ENCODE results near the gene ALDH3B2.
"Not testable (repeated sequence)": the region's sequence is repeated elsewhere in the genome, so short reads cannot be mapped to it uniquely, and the experiment has no call there.

Gene ALDH3B2

GRCh38 chr11:67685641-67686332 lies 11.4 kb upstream of the ALDH3B2 start:
- DNase-seq (ENCODE audit: low spot score) = not testable (repeated sequence)

GRCh38 chr11:67682126-67683034 lies 8.0 kb upstream of the ALDH3B2 start:
- not testable (repeated sequence) for DNase-seq (ENCODE audit: low spot score)

- no peak for DNase-seq (ENCODE audit: low spot score)
These were observed 6.5 kb upstream of the ALDH3B2 start for GRCh38 chr11:67680696-67681470.

- DNase-seq (ENCODE audit: low spot score) = no peak
These were observed 780 bp upstream of the ALDH3B2 start for GRCh38 chr11:67675058-67675747.

GRCh38 chr11:67673902-67674301 lies 521 bp downstream of the ALDH3B2 start:
- no peak for DNase-seq (ENCODE audit: low spot score)

GRCh38 chr11:67673358-67673757 lies 1.1 kb downstream of the ALDH3B2 start:
- no peak for DNase-seq (ENCODE audit: low spot score)

- DNase-seq (ENCODE audit: low spot score) = no peak
These were observed 3.3 kb downstream of the ALDH3B2 start for GRCh38 chr11:67671211-67671520.

GRCh38 chr11:67670316-67671210 lies 3.9 kb downstream of the ALDH3B2 start:
- no peak for DNase-seq (ENCODE audit: low spot score)

- DNase-seq (ENCODE audit: low spot score) = no peak
These were observed 6.3 kb downstream of the ALDH3B2 start for GRCh38 chr11:67668192-67668551.

- no peak for DNase-seq (ENCODE audit: low spot score)
These were observed 6.8 kb downstream of the ALDH3B2 start for GRCh38 chr11:67667490-67668191.

GRCh38 chr11:67666676-67667489 lies 7.5 kb downstream of the ALDH3B2 start:
- no peak for DNase-seq (ENCODE audit: low spot score)

GRCh38 chr11:67666303-67666645 lies 8.1 kb downstream of the ALDH3B2 start:
- no peak for DNase-seq (ENCODE audit: low spot score)

- DNase-seq (ENCODE audit: low spot score) = peak; percentile 28
These were observed 8.7 kb downstream of the ALDH3B2 start for GRCh38 chr11:67665541-67666302.

- DNase-seq (ENCODE audit: low spot score) = no peak
These were observed 9.5 kb downstream of the ALDH3B2 start for GRCh38 chr11:67664696-67665540.

- DNase-seq (ENCODE audit: low spot score) = no peak
These were observed 10.2 kb downstream of the ALDH3B2 start for GRCh38 chr11:67664213-67664585.

- no peak for DNase-seq (ENCODE audit: low spot score)
These were observed 10.8 kb downstream of the ALDH3B2 start for GRCh38 chr11:67663532-67664212.

GRCh38 chr11:67662835-67663531 lies 11.4 kb downstream of the ALDH3B2 start:
- no peak for DNase-seq (ENCODE audit: low spot score)
